HepG2 (cell line): ENCODE measurements around the gene WDR45B. TPM values are rescaled to one million over a fixed set of nuclear protein-coding genes. Genes with fewer than 3 reads are reported as not detected.

Source experiments
- ATAC-seq: fragments of 200-7000 bp; cut with Tn5 transposase; 3 replicates; pipeline ENCODE4 v1.9.1; 2020; ENCODE audit warnings: mild to moderate bottlenecking, moderate library complexity
- BruUV-seq: library from RNA; stranded (reverse); fragments of 400-500 nt; replicated peaks from 2 replicates; lab custom pipeline; 2021; lab: Mats Ljungman, UMichigan
- CTCF ChIA-PET: fragments of 300-600 bp; formaldehyde crosslinking; extraction: SDS; loops from one replicate; lab custom pipeline; 2021; ENCODE audit warnings: low total read pairs, inconsistent platforms, low intra/inter-chr PET ratio; lab: Yijun Ruan, JAX
- POLR2A ChIA-PET: fragments of 350-600 bp; sonication (Branson Sonifier 250); formaldehyde crosslinking; loops from one replicate; lab custom pipeline; 2020; ENCODE audit warnings: antibody characterized with exemption, inconsistent platforms; lab: Yijun Ruan, JAX
- DNase-seq: peaks from one replicate; pipeline ENCODE4 v3.0.0-alpha.2; 2015; ENCODE audit warnings: low spot score
- FAIRE-seq: peaks from 3 replicates; lab custom pipeline; 2011; peaks lifted over from hg19 to GRCh38; lab: Jason Lieb, UNC
- H2AFZ ChIP-seq: one replicate; pipeline ENCODE4 v1.6.1; 2011; ENCODE audit warnings: low read length, inconsistent platforms
- H3K27ac ChIP-seq: fragments of 300-600 bp; 3 replicates; pipeline ENCODE4 v1.8.0; 2011; ENCODE audit warnings: mixed run types, mild to moderate bottlenecking, mixed read lengths, low read length, inconsistent platforms; ENCODE audit not compliant: insufficient read depth; ENCODE audit errors: extremely low read length
- H3K27me3 ChIP-seq, 2 experiments: fragments of 200-600 bp in 1 of 2; 2 replicates in 1 of 2; 3 replicates in 1 of 2; pipeline versions ENCODE4 v1.6.0 to v1.8.0; 2011; ENCODE audit warnings: low read length in 2 of 2, mild to moderate bottlenecking in 2 of 2, moderate library complexity in 2 of 2, inconsistent platforms in 1 of 2; ENCODE audit not compliant: insufficient read depth in 2 of 2, control insufficient read depth in 1 of 2
- H3K36me3 ChIP-seq, 2 experiments: fragments of 200-600 bp in 1 of 2; replicated peaks in 1 of 2; 2 replicates in 1 of 2; 3 replicates in 1 of 2; pipeline versions ENCODE4 v1.5.1 to v1.8.0; 2011; ENCODE audit warnings: low read length in 2 of 2, inconsistent platforms in 1 of 2; ENCODE audit not compliant: insufficient read depth in 2 of 2, control insufficient read depth in 1 of 2
- H3K4me1 ChIP-seq: 2 replicates; pipeline ENCODE4 v1.5.1; 2012; ENCODE audit warnings: low read length, inconsistent platforms; ENCODE audit not compliant: insufficient read depth
- H3K4me2 ChIP-seq: 2 replicates; pipeline ENCODE4 v1.6.0; 2011; ENCODE audit warnings: low read depth, low read length, inconsistent platforms
- H3K4me3 ChIP-seq, 3 experiments: fragments of 200-600 bp in 1 of 3; sonication (generic), shearing (Covaris generic) in 1 of 3; replicated peaks in 1 of 3; 2 replicates each; pipeline ENCODE4 v1.5.1; 2011 to 2016; ENCODE audit warnings: low read length in 3 of 3, inconsistent platforms in 2 of 3, low read depth in 2 of 3, mild to moderate bottlenecking in 2 of 3, control low read depth in 1 of 3, mixed read lengths in 1 of 3; ENCODE audit not compliant: insufficient read depth in 1 of 3
- H3K79me2 ChIP-seq: one replicate; pipeline ENCODE4 v1.6.1; 2011; ENCODE audit warnings: low read length, inconsistent platforms; ENCODE audit not compliant: insufficient read depth
- H3K9ac ChIP-seq: 2 replicates; pipeline ENCODE4 v1.6.0; 2011; ENCODE audit warnings: mild to moderate bottlenecking, low read depth, low read length, inconsistent platforms; ENCODE audit not compliant: insufficient read depth
- H3K9me3 ChIP-seq: 2 replicates; pipeline ENCODE4 v1.5.1; 2012; ENCODE audit warnings: mild to moderate bottlenecking, low read length
- H4K20me1 ChIP-seq: 2 replicates; pipeline ENCODE4 v1.6.0; 2011; ENCODE audit warnings: inconsistent platforms, mild to moderate bottlenecking, low read length, moderate library complexity; ENCODE audit not compliant: insufficient read depth
- AGO2 ChIP-seq: fragments of 200-400 bp; formaldehyde crosslinking; optimal IDR thresholded peaks from 2 replicates; pipeline ENCODE3; 2017; ENCODE audit warnings: mild to moderate bottlenecking, low read depth, low read length, moderate library complexity
- AKAP8 ChIP-seq: sonication (generic); formaldehyde crosslinking; IDR thresholded peaks from 2 replicates; pipeline ENCODE4 v1.5.1; 2020; ENCODE audit warnings: mild to moderate bottlenecking, missing genetic modification reagents
- ISL2 ChIP-seq: sonication (generic); formaldehyde crosslinking; IDR thresholded peaks from 2 replicates; pipeline ENCODE4 v1.5.0; 2020; ENCODE audit warnings: missing genetic modification reagents
- MED1 ChIP-seq: sonication (generic); formaldehyde crosslinking; IDR thresholded peaks from 2 replicates; pipeline ENCODE4 v1.4.0; 2020; ENCODE audit warnings: missing genetic modification reagents
- MEIS1 ChIP-seq: sonication (generic); formaldehyde crosslinking; IDR thresholded peaks from 2 replicates; pipeline ENCODE4 v1.9.0; 2021; ENCODE audit warnings: mild to moderate bottlenecking, missing genetic modification reagents, moderate library complexity, borderline replicate concordance
- MEIS2 ChIP-seq: sonication (generic); formaldehyde crosslinking; IDR thresholded peaks from 2 replicates; pipeline ENCODE4 v1.9.0; 2021; ENCODE audit warnings: mild to moderate bottlenecking, missing genetic modification reagents
- PCBP1 ChIP-seq: fragments of 200-400 bp; formaldehyde crosslinking; IDR thresholded peaks from 2 replicates; pipeline ENCODE4 v1.6.1; 2017; ENCODE audit warnings: mild to moderate bottlenecking, low read depth, low read length, borderline replicate concordance
- POLR2A ChIP-seq, 2 experiments: IDR thresholded peaks; 2 replicates each; pipeline ENCODE4 v1.6.1; 2011; ENCODE audit warnings: low read depth in 2 of 2, low read length in 2 of 2, mild to moderate bottlenecking in 1 of 2, moderate library complexity in 1 of 2; ENCODE audit not compliant: insufficient read depth in 1 of 2
- SKI ChIP-seq: fragments of 450-650 bp; IDR thresholded peaks from one replicate; pipeline ENCODE4 v1.6.1; 2018; ENCODE audit warnings: mild to moderate bottlenecking; ENCODE audit not compliant: partially characterized antibody
- SMARCE1 ChIP-seq: fragments of 450-650 bp; IDR thresholded peaks from 2 replicates; pipeline ENCODE4 v1.6.1; 2017; ENCODE audit warnings: borderline replicate concordance
- ZKSCAN8 ChIP-seq: IDR thresholded peaks from 2 replicates; pipeline ENCODE4 v1.6.1; 2016; ENCODE audit warnings: borderline replicate concordance, missing genetic modification reagents, missing compliant biosample characterization
- ZMYM4 ChIP-seq: sonication (generic); formaldehyde crosslinking; IDR thresholded peaks from 2 replicates; pipeline ENCODE4 v1.8.1; 2023; ENCODE audit warnings: mild to moderate bottlenecking, missing genetic modification reagents
- ZNF331 ChIP-seq: sonication (generic); formaldehyde crosslinking; IDR thresholded peaks from 2 replicates; pipeline ENCODE4 v1.4.0; 2020; ENCODE audit warnings: missing genetic modification reagents
- WGBS: methylation state at CpG from one replicate; pipeline ENCODE4 v1.1.6; 2017; ENCODE audit warnings: low lambda C conversion rate; 5-methylcytosine and 5-hydroxymethylcytosine counted together
- in situ Hi-C: cut with HindIII; loops from 2 replicates; pipeline ENCODE4 v1.10.0; 2017; ENCODE audit warnings: low pct_unique_long_range_greater_than_20kb; ENCODE audit not compliant: extremely low pct_ligation_motif_present
- intact Hi-C: fragments of 100-400 bp; cut with micrococcal nuclease; formaldehyde crosslinking; loops from one replicate; pipeline ENCODE4 v1.10.0; 2022; ENCODE audit not compliant: unreplicated experiment
- polyA plus RNA-seq, 8 experiments: library from polyadenylated mRNA; depleted of rRNA in 3 of 8; stranded (reverse) in 7 of 8; unstranded in 1 of 8; fragments of >200 nt; fragmentation: Illumina TruSeq in 4 of 8; extraction: Trizol in 4 of 8; gene quantifications; 2 replicates each; pipeline versions ENCODE4 v1.2.1 to v1.2.3, GENCODE V29; 2011 to 2016; ENCODE audit warnings: low read depth in 4 of 8, missing spikeins in 1 of 8, mixed read lengths in 1 of 8; ENCODE audit not compliant: insufficient read depth in 1 of 8
- total RNA-seq, 5 experiments: library from RNA; depleted of rRNA; stranded (reverse); fragments of >200 nt; fragmentation: Illumina TruSeq; extraction: Trizol; gene quantifications; 2 replicates each; pipeline ENCODE4 v1.2.3, GENCODE V29; 2016; ENCODE audit warnings: low read depth in 1 of 5
- TF ChIP-seq, protein P1 (sequence below): sonication (generic); formaldehyde crosslinking; IDR thresholded peaks from 2 replicates; pipeline ENCODE4 v1.8.1; 2023; ENCODE audit warnings: missing genetic modification reagents, inconsistent platforms, borderline replicate concordance
- TF ChIP-seq, protein P2 (sequence below): sonication (generic); formaldehyde crosslinking; IDR thresholded peaks from 2 replicates; pipeline ENCODE4 v1.8.0; 2022; ENCODE audit warnings: missing genetic modification reagents, mild to moderate bottlenecking, borderline replicate concordance
- TF ChIP-seq, protein P3 (sequence below): sonication (generic); formaldehyde crosslinking; conservative IDR thresholded peaks from 2 replicates; pipeline ENCODE4 v1.4.0; 2020; ENCODE audit warnings: missing genetic modification reagents

WDR45B gene
- total and polyA plus RNA-seq, 2 of the 13 experiments (the other 11 are each of a cell fraction or from before 2014, with no cell fraction given), result 86.2 to 155 TPM

DNA sequence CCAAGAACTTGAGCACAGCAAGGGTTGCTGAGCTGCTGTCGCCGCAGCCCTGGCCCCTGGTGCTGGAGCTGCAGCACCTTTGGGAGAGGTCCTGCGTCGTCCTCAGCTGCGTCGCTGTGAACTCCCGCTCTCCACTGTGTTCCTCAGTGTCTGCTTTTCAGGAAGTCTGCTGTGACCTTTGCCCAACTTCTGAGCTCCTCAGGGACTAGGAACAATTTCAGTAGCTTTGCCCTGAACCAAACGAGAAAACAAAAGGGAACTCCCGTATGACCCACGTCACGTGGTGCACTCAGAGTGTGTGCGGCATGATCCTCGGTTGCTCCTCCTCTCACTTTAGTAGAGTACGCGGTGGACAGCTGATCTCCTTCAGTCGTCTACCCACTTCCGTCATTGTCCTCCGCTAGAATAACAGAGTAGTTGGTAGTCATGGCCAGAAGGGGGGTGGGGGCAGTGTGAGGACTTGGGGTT, 44.2 kb downstream of the WDR45B start (continued):
- TF ChIP-seq ISL2 (CRISPR knock-in tag) (no peak), POLR2A (IDR thresholded peaks at IDR 0.05; ENCODE audit: insufficient read depth in 1 of 2, low read depth in 2 of 2, low read length in 2 of 2) (0 out of 4 replicates have a peak, but pooled peaks of 1 of the 2 experiments have one; percentile 4)
- TF ChIP-seq, protein P1, sequence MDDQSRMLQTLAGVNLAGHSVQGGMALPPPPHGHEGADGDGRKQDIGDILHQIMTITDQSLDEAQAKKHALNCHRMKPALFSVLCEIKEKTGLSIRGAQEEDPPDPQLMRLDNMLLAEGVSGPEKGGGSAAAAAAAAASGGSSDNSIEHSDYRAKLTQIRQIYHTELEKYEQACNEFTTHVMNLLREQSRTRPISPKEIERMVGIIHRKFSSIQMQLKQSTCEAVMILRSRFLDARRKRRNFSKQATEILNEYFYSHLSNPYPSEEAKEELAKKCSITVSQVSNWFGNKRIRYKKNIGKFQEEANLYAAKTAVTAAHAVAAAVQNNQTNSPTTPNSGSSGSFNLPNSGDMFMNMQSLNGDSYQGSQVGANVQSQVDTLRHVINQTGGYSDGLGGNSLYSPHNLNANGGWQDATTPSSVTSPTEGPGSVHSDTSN, result no peak

DNA sequence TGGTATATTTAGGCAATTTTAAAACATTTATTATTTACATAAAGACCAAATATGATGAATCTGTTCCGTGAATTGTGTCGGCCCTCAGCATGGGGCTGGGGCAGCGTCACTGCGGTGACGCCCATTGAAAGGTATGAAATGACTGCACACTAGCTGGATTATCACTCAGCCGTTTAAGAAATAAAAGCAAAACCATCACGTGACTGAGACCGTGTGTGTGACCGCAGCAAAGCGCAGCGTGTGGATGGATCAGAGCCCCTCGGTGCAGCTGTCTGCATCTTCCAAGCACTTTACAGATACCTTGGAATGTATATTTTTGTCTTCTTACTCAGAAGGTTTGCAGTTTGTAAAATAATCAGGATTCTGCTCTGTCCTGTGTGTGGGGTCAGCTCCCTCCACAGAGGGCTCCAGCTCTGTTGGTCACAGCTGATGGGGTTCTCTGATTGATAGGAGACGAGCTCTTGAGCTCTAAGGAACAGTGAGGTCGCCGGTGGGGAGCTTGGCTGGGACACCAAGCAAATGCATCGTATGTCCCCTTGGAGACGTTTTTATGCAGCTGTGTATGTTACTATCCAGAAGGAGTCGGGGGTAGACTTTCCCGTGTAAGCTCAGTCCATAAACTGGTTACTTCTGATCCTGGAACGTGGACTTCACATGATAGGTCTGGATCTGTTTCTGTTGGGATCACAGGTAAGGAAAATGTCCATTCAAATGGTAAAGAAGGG, 45.1 kb downstream of the WDR45B start:
- Histone ChIP-seq H3K9ac (no peak overlapping the region), H3K4me1 (peaks cover 14% of the 10 kb centered on the region), H3K79me2 (no peaks in the 10 kb centered on the region), H4K20me1 (peaks cover 14% of the 10 kb centered on the region; the same call in 1 of the 2 replicates), H3K27ac (no peak overlapping the region), H3K4me3 (no peak overlapping the region), H3K9me3 (no peaks in the 10 kb centered on the region), H3K36me3 (peaks cover 43 to 63% of the 10 kb centered on the region in 2 experiments), H3K4me2 (no peak overlapping the region), H2AFZ (no peak overlapping the region), H3K27me3 (no peaks in the 10 kb centered on the region)
- CTCF ChIA-PET, result no interaction called here
- BruUV-seq, result no TSS peak
- in situ Hi-C loops (no loop called here), intact Hi-C loops (no loop called here)
- ATAC-seq, result no peak
- POLR2A ChIA-PET, result interaction anchor here (1.5 kb wide), 1 partner anchor 34 kb away, joined by 6 read pairs; no protein-coding TSS in a partner anchor
- DNase-seq, result no peak
- FAIRE-seq, result no peak
- no peak for TF ChIP-seq PCBP1
- TF ChIP-seq SKI, result no peak
- TF ChIP-seq MED1, result no peak
- TF ChIP-seq AKAP8 (CRISPR knock-in tag), result 0 out of 2 replicates have a peak, but pooled peaks have one; percentile 44
- TF ChIP-seq MEIS1, result no peak
- TF ChIP-seq POLR2A (IDR thresholded peaks at IDR 0.05; ENCODE audit: insufficient read depth in 1 of 2, low read depth in 2 of 2, low read length in 2 of 2), result peak in 1 of 2 experiments; percentile 22; a peak in 1 of 4 replicates
- TF ChIP-seq ZKSCAN8 (CRISPR knock-in tag), result no peak
- TF ChIP-seq, protein P2, sequence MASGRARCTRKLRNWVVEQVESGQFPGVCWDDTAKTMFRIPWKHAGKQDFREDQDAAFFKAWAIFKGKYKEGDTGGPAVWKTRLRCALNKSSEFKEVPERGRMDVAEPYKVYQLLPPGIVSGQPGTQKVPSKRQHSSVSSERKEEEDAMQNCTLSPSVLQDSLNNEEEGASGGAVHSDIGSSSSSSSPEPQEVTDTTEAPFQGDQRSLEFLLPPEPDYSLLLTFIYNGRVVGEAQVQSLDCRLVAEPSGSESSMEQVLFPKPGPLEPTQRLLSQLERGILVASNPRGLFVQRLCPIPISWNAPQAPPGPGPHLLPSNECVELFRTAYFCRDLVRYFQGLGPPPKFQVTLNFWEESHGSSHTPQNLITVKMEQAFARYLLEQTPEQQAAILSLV (CRISPR knock-in tag), result no peak
- TF ChIP-seq MEIS2 (CRISPR knock-in tag), result no peak
- no peak for TF ChIP-seq ZMYM4 (CRISPR knock-in tag)
- TF ChIP-seq ZNF331 (CRISPR knock-in tag), result no peak
- TF ChIP-seq, protein P3, sequence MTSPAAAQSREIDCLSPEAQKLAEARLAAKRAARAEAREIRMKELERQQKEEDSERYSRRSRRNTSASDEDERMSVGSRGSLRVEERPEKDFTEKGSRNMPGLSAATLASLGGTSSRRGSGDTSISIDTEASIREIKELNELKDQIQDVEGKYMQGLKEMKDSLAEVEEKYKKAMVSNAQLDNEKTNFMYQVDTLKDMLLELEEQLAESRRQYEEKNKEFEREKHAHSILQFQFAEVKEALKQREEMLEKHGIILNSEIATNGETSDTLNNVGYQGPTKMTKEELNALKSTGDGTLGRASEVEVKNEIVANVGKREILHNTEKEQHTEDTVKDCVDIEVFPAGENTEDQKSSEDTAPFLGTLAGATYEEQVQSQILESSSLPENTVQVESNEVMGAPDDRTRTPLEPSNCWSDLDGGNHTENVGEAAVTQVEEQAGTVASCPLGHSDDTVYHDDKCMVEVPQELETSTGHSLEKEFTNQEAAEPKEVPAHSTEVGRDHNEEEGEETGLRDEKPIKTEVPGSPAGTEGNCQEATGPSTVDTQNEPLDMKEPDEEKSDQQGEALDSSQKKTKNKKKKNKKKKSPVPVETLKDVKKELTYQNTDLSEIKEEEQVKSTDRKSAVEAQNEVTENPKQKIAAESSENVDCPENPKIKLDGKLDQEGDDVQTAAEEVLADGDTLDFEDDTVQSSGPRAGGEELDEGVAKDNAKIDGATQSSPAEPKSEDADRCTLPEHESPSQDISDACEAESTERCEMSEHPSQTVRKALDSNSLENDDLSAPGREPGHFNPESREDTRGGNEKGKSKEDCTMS, result no peak
- peak; percentile 43 for TF ChIP-seq AGO2
- TF ChIP-seq SMARCE1, result no peak
- 97% methylated on average over 20 of the region's 20 CpGs for WGBS
